Measurements from ENCODE around the gene PIP4K2C.
A peak's percentile ranks its signal among the peaks of the same experiment; 100 is the strongest.

PIP4K2C gene
- 30.2 reads per million, percentile 56 among the genes with 10 or more reads in this experiment for total RNA-seq

DNA sequence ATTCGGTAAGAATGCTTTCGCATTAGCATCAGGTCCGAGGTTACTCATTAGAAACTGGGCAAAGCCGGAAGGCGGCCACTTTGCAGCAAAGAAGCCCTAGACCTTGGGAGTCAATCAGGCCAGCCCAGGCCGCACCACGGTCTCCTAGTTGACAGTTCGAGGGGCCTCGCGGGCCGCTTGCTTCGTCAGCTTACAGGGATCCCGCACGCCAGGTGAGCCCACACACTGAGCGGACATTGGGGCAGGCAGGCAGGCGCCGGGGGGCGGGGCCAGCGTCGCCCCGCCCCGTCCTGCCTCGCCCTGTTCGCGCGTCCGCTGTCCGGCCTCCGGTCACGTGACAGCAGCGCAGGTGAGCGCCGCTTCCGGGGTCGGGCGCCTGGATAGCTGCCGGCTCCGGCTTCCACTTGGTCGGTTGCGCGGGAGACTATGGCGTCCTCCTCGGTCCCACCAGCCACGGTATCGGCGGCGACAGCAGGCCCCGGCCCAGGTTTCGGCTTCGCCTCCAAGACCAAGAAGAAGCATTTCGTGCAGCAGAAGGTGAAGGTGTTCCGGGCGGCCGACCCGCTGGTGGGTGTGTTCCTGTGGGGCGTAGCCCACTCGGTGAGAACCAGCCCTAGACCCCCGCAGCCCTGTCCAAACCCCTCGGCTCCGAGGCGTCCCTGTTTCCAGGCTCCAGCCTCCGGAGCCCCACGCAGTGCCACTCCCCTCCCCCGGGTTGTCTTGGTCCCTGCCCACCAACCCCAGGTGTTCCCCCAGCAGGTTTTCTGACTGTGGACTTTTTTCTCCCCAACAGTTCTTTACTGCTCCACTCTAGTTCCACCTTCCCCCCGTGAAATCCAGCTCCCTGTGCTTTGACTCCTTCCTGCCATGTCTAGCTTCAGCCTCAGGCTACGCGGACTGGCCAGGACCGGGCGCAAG lies at the start of gene PIP4K2C:
TSS of gene PIP4K2C (plus strand) at position 329 of the 918 bp plus-strand sequence. CDS start at position 427, 98 bp downstream.
- peak; percentile 68 for DNase-seq

- DNase-seq = no peak
These were observed 49.3 kb upstream of the PIP4K2C start for GRCh38 chr12:57541717-57542116.

- DNase-seq = no peak
These were observed 47.4 kb upstream of the PIP4K2C start for GRCh38 chr12:57543581-57543980.

- DNase-seq = no peak
These were observed 45.1 kb upstream of the PIP4K2C start for GRCh38 chr12:57545809-57546437.

- DNase-seq = peak; percentile 88
These were observed 44.3 kb upstream of the PIP4K2C start, which contains the start of gene DCTN2 for GRCh38 chr12:57546438-57547287. TSS of gene DCTN2 (minus strand) at chr12:57547192. CDS start at chr12:57547063, 129 bp downstream.

- no peak for DNase-seq
These were observed 43.5 kb upstream of the PIP4K2C start for GRCh38 chr12:57547288-57548012.

DNA sequence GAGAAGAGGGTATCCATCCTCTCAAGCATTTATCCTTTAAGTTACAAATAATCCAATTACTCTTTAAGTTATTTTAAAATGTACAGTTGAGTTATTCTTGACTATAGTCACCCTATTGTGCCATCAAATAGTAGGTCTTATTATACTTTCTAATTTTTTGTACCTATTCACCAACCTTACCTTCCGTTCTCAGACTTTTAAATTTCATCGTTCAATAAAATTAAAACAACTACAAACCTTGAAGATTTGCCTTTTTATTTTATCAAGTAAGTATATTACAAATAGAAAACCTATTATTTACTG lies 43.0 kb upstream of the PIP4K2C start:
- DNase-seq = no peak

DNA sequence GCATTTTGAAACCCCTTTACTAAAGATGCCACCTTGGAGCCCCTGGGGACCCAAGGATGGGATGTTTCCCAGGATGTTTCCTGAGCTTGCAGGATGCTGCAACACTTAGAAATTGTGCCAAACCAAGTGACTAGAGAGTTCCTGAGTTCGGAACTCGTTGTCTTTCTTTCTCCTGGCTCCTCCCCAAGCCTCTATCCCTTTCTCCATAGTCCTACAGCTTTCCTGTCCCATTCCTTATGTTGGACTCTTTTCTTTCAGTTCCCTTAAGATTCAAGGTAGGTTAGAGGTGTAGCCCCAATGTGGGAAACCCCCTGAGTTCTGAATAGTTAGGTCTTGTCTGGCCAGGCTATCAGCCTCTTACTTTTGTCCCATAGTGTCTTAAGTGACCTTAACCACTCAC lies 42.5 kb upstream of the PIP4K2C start:
- DNase-seq = no peak

DNA sequence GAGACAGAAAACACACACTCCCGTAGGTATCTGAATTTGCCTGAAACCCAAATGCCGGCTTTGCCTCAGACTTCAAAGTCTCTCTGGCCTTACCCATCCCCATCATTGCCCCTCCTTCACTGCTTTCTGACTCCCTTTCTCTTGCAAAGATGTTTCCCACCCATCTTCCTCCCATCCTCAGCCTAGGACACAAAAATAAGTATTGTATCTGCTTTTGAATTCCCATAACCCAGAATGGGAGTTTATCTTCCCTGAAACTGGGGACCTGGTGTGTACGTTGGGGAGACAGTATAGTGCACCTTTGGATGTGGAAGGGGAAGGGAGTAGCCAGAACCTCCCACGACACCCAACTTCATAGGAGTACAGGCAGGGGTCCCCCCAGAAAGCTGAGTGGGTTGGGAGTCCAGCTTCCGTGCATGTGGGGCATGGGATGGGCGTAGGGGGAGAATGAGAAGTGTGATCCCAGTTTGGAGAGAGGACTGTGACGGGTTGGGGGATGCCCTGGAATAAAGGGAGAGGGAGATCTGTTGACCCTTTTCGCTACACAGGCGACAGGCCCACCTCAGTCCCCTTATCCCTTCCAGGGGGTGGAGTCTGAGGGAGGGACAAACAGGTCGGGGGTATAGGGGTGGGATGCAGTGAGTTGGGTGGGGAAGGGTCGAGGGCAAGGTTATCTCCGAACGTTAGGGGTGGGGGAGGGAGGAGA lies 41.6 kb upstream of the PIP4K2C start:
- no peak for DNase-seq

DNA sequence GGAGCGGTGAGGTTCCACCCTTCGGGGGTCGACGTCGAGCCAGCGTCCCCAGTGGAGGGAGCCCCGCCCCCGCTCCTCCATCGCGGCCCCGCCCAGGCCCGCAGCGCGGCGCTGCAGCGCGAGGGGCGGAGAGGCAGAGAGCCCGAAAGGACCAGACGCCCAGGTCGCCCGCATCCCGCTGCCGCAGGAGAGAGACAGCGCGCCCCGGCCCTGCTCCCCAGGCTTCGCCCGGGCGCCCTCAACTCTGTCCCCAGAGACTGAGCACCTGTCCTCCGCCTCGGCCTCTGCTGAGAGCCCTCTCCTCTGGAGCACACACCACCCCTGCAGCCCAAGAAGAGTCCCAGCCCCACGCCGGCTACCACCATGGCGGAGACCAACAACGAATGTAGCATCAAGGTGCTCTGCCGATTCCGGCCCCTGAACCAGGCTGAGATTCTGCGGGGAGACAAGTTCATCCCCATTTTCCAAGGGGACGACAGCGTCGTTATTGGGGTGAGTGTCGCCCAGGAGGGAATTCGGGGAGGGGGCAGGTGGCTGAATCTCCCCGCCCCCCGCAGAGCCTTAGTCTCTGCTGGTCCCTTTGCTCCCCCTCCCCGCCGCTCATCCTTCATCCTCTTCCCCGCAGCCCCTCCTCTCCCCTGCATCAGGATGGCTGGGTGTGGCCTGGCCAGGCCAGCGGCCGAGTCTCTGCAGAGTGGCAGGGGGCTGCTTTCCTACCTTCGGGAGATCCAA lies 40.9 kb upstream of the PIP4K2C start, which contains the start of gene KIF5A:
TSS of gene KIF5A (plus strand) at position 136 of the 732 bp plus-strand sequence. CDS start at position 364, 228 bp downstream.
- DNase-seq = peak; percentile 34

GRCh38 chr12:57550641-57551549 lies 40.1 kb upstream of the PIP4K2C start:
- DNase-seq = no peak

DNA sequence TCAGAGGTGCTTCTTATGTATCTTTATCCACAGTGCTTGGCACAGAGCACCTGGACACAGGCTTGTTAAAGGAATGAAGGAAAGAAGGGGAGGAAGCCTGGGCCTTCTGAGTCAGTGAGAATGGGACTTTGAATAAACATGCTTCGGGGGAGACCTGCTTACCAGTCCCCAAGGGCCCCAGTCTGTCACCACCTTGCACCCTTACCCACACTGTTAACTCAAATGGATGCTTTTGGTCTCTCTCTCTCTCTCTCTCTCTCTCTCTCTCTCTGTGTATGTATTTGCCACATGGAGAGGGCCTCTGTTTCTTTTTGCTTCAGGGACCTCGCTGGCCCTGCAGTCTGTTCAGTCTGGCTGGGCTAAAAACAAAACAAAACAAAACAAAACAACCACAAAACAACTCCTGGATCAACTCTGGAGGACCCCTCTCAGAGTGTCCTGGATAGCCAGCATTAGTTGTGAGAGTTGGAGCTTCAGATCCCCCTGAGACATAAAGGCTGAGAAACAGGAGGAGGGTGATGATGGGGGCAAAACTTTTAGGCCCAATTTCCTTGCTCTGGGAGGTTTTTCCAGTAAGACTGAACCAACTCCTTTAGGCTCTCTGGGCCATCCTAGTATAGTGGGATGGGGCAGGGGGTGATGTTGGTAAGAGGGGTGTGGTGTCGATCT lies 39.2 kb upstream of the PIP4K2C start:
- no peak for DNase-seq

DNA sequence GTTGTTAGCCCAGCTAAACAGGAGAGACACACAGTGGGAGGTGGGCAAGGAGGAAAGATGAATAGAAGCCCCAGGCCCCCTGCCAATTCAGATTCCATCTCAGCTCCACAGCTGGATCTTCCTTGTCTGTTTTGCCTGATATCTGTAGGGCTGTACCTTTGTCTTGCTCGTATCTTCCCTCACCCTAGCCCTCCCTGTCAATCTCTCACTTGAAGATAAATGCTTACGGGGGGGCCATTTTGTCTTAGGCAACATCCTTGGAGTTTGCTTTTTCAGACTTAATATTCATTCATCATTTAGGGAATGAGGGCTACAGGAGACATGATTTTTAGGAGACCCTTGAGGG lies 38.7 kb upstream of the PIP4K2C start:
- DNase-seq = no peak

- DNase-seq = no peak
These were observed 38.1 kb upstream of the PIP4K2C start for GRCh38 chr12:57552835-57553313.

DNA sequence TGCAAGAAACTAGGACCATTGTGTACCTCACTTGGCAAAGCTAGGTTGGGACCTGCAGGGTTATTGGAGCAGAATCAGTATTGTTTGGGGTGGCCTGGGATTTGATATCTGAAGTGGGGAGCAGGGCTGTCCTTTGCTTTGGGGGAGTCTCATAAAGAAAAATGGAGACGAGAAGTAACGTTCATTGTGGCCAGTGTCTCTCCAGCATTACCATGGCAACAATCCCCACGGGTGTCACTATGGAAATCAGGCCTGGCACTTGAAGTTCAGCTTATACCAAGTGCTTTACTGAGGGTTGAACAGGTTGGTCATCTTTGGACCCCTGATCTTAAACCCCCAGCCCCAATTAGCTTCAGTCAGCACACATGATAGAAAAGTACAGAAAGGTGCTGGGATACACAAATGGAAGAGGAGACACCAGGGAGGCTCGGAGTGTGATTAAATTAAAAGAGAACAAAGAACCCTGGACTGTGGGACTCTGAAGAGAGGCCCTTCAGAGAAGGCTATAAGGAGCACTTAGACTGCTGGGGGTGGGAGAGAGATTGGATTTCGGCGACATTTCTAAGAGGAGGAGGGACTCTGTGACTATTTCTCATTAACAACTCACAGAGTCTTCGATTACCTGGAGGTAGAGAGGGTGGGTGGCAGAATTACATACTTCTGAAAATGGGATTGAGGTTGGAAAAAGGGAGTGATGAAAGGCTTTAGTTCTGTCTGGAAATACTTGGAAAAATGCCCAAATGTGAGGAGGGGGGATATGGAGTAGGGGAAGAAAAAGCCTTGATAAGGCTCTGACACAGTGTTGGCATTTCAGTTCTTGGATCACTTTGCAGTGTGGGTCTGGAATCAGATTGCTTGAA lies 37.4 kb upstream of the PIP4K2C start:
- DNase-seq = no peak

GRCh38 chr12:57554453-57554852 lies 36.5 kb upstream of the PIP4K2C start:
- DNase-seq = no peak

DNA sequence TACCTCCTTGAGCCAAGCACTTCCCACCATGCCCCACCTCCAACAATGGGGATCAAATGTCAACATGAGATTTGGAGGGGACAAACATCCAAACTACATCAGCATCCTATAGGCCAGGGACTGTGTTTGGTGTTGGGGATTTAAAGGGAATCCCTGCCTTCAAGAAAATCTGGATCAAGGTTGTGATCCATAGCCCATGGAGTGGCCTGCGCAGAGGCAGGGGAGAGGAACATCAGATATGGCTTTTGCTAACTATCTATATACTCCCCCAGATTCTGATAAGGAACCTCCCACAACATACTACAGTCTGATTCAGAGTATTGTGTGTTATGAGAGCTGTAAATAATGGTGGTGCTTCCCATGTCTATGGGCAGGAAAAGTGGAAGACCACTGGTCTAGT lies 36.1 kb upstream of the PIP4K2C start:
- no peak for DNase-seq

- DNase-seq = no peak
These were observed 32.1 kb upstream of the PIP4K2C start for GRCh38 chr12:57558864-57559263.
